ENCODE data around the gene EME1. TPM values are rescaled to one million over a fixed set of nuclear protein-coding genes. Genes with fewer than 3 reads are reported as not detected.
"Not testable (repeated sequence)": the region's sequence is repeated elsewhere in the genome, so short reads cannot be mapped to it uniquely, and the experiment has no call there.

Gene EME1
- total RNA-seq, 1 donor from 2014 or later, result 3.6 TPM

- H3K9me3 Mint-ChIP-seq, result no peaks in the 10 kb centered on the region
- no peaks in the 10 kb centered on the region for H3K27me3 Mint-ChIP-seq
- peaks cover 4% of the 10 kb centered on the region for H3K36me3 Mint-ChIP-seq (ENCODE audit: low read depth)
- H3K4me3 Mint-ChIP-seq, result peak overlapping the region; percentile 88
- peak overlapping the region; percentile 82 for H3K27ac Mint-ChIP-seq
- intact Hi-C loops (cut with micrococcal nuclease), result no loop called here
- no peak for DNase-seq
- peaks cover 50% of the 10 kb centered on the region for H3K4me1 Mint-ChIP-seq
- ChIA-PET CTCF (interaction anchor here (3.0 kb wide), 1 partner anchor 27 kb away, joined by 21 read pairs; the partner anchor contains the start of gene LRRC59), POLR2A (interaction anchor here (0.6 to 3.6 kb wide), 4 partner anchors 28 to 643 kb away, joined by 4 to 29 read pairs (median 5); partner anchors contain the start of genes LRRC59 and RSAD1)
- ATAC-seq (ENCODE audit: low read depth), result no peak
- TF ChIP-seq CTCF (IDR thresholded peaks at IDR 0.05), result no peak
Measured at GRCh38 chr17:50424996-50425681, 52.1 kb downstream of the EME1 start.

GRCh38 chr17:50425682-50426471 is 52.8 kb downstream of the EME1 start, which contains the start of gene ACSF2:
Gene ACSF2 (plus strand): TSS chr17:50426218. CDS start chr17:50426262, 44 bp downstream.
- peak within 1 kb of the TSS; percentile 88 for H3K4me3 Mint-ChIP-seq

GRCh38 chr17:50426472-50426782 is 53.4 kb downstream of the EME1 start:
- no peak for TF ChIP-seq CTCF (IDR thresholded peaks at IDR 0.05)
- POLR2A ChIA-PET, result interaction anchor here (0.5 to 3.6 kb wide), 5 partner anchors 10 to 638 kb away, joined by 3 to 29 read pairs (median 5); partner anchors contain the start of genes KAT7, LRRC59 and RSAD1
- Mint-ChIP-seq H3K36me3 (ENCODE audit: low read depth) (peaks cover 8% of the 10 kb centered on the region), H3K4me3 (peak overlapping the region; percentile 83), H3K9me3 (no peaks in the 10 kb centered on the region), H3K27me3 (no peaks in the 10 kb centered on the region), H3K27ac (peak overlapping the region; percentile 83), H3K4me1 (peaks cover 39% of the 10 kb centered on the region)
- ATAC-seq (ENCODE audit: low read depth), result no peak
- intact Hi-C loops (cut with micrococcal nuclease), result loop anchor here (1.0 to 2.0 kb wide), 4 partner anchors 26 to 54 kb away; partner anchors contain the start of genes EME1, LRRC59 and MRPL27
- CTCF ChIA-PET, result interaction anchor here (1.2 to 3.0 kb wide), 2 partner anchors 28 to 64 kb away, joined by 3 to 21 read pairs; partner anchors contain the start of gene LRRC59
- no peak for DNase-seq

More at GRCh38 chr17:50425682-50426471, 52.8 kb downstream of the EME1 start, which contains the start of gene ACSF2:
- intact Hi-C loops (cut with micrococcal nuclease), result loop anchor here (1.0 to 2.0 kb wide), 4 partner anchors 27 to 53 kb away; partner anchors contain the start of genes EME1, LRRC59 and MRPL27
- Mint-ChIP-seq H3K27me3 (no peaks in the 10 kb centered on the region), H3K9me3 (no peaks in the 10 kb centered on the region), H3K36me3 (ENCODE audit: low read depth) (peaks cover 4% of the 10 kb centered on the region), H3K27ac (peak within 1 kb of the TSS; percentile 83), H3K4me1 (peaks cover 44% of the 10 kb centered on the region)
- ChIA-PET POLR2A (interaction anchor here (0.6 to 3.6 kb wide), 5 partner anchors 28 to 643 kb away, joined by 3 to 29 read pairs (median 5); partner anchors contain the start of genes KAT7, LRRC59 and RSAD1), CTCF (interaction anchor here (1.2 to 3.0 kb wide), 2 partner anchors 28 to 63 kb away, joined by 3 to 21 read pairs; partner anchors contain the start of gene LRRC59)
- ATAC-seq (ENCODE audit: low read depth) (peak; percentile 82), DNase-seq (peak; percentile 65)
- no peak for TF ChIP-seq CTCF (IDR thresholded peaks at IDR 0.05)

- H3K4me3 Mint-ChIP-seq, result peak overlapping the region; percentile 83
- ChIA-PET CTCF (interaction anchor here (1.2 to 3.0 kb wide), 2 partner anchors 29 to 65 kb away, joined by 3 to 21 read pairs; partner anchors contain the start of gene LRRC59), POLR2A (interaction anchor here (0.5 to 3.6 kb wide), 6 partner anchors 11 to 639 kb away, joined by 3 to 29 read pairs (median 5); partner anchors contain the start of genes KAT7, LRRC59 and RSAD1)
- TF ChIP-seq CTCF (IDR thresholded peaks at IDR 0.05), result no peak
- H3K27ac Mint-ChIP-seq, result peak overlapping the region; percentile 83
- intact Hi-C loops (cut with micrococcal nuclease), result loop anchor here (1.0 to 2.0 kb wide), 4 partner anchors 26 to 54 kb away; partner anchors contain the start of genes EME1, LRRC59 and MRPL27
- DNase-seq, result peak; percentile 18
- peaks cover 8% of the 10 kb centered on the region for H3K36me3 Mint-ChIP-seq (ENCODE audit: low read depth)
- peak; percentile 18 for ATAC-seq (ENCODE audit: low read depth)
- H3K27me3 Mint-ChIP-seq, result no peaks in the 10 kb centered on the region
- H3K4me1 Mint-ChIP-seq, result peaks cover 34% of the 10 kb centered on the region
- H3K9me3 Mint-ChIP-seq, result no peaks in the 10 kb centered on the region
Measured at GRCh38 chr17:50426814-50427787, 54.1 kb downstream of the EME1 start.

GRCh38 chr17:50428126-50428525 is 55.1 kb downstream of the EME1 start:
- POLR2A ChIA-PET; H3K36me3 Mint-ChIP-seq (ENCODE audit: low read depth): not testable (repeated sequence)

More at GRCh38 chr17:50428126-50428525, 55.1 kb downstream of the EME1 start:
- H3K27me3 Mint-ChIP-seq; H3K4me3 Mint-ChIP-seq; H3K27ac Mint-ChIP-seq; H3K9me3 Mint-ChIP-seq; CTCF ChIA-PET; ATAC-seq (ENCODE audit: low read depth); DNase-seq; intact Hi-C loops (cut with micrococcal nuclease): not testable (repeated sequence)
- peaks cover 31% of the 10 kb centered on the region for H3K4me1 Mint-ChIP-seq
